Measurements from ENCODE around the gene CHML.

The CHML gene

GRCh38 chr1:241645199-241645598, 5.0 kb upstream of the CHML start:
- no peak for DNase-seq (ENCODE audit: low spot score)

DNA sequence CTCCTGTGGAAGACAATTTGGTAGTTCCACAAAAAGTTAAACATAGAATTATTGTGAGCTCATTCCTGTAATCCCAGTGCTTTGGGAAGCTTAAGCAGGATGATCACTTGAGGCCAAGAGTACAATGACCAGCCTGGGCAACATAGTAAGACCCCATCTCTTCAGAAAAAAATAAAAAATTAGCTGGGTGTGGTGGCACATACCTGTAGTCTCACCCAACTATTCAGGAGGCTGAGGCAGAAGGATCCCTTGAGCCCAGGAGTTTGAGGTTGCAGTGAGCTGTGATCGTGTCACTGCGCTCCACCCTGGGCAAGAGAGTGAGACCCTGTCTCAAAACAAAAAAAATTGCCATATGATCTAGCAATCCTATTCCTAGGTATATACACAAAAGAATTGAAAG, 4.1 kb upstream of the CHML start:
- DNase-seq (ENCODE audit: low spot score), result no peak

GRCh38 chr1:241642593-241642944, 2.4 kb upstream of the CHML start:
- DNase-seq (ENCODE audit: low spot score), result no peak

- no peak for DNase-seq (ENCODE audit: low spot score)
Measured at GRCh38 chr1:241641773-241642592, 1.8 kb upstream of the CHML start.

- no peak for DNase-seq (ENCODE audit: low spot score)
Measured at GRCh38 chr1:241640867-241641622, 876 bp upstream of the CHML start.

DNA sequence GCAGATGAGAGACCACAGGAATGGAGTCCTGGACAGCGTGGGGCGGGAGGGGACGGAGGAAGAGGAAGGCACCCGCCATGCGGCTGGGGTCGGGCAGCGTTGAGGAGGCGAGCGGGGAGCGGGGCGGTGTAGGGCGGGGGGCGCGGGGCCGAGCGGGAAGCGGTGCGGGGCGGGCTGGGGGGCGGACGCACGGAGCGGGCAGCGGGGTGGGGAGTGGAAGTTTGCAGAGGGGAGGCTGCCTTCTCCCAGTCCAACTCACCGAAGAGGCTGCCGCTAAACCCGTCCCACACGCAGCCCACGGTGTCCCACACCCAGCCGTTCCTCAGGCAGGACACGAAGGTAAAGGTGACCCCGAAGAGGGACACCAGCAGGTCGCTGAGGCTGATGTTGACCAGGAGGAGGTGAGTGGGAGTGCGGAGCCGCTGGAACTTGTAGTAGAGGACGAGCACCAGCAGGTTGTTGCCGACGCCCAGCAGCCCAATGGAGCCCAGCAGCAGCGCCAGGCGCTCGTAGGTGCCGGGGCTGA, 483 bp downstream of the CHML start:
- no peak for DNase-seq (ENCODE audit: low spot score)

DNA sequence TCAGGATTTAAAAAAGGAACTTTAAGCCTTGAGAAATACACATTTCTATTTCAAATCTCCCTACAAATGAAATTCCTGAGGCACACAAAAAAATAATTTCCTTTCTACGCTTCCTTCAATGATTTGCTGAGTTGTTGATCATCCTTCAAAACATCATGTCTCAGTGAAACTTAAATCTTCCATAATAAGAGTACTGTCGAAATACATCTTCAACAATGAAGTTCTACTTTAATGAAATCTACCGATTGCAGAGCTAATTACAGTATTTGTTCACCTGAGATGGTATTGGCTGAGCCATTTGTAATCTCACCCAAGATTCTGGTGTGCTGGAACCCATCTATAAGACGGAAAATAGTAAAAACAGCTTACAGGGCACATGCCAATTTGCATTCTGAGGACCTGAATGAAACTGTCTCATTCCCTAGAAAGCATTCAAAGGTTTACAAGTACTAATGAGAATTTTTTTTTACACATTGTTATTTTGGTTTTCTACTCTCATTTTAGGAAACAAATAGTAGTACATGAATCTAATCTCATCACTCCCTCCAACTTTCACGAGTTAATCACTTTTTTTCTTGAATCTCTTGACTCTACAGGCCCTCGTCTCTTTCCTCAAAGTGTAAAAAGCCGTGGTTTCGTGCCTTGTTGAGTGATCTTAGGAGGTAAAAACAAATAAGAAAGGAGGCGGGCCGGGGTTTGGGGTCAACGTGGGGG, 1.1 kb downstream of the CHML start:
- DNase-seq (ENCODE audit: low spot score), result peak; percentile 12

- no peak for DNase-seq (ENCODE audit: low spot score)
Measured at GRCh38 chr1:241638099-241638682, 2.0 kb downstream of the CHML start.

- no peak for DNase-seq (ENCODE audit: low spot score)
Measured at GRCh38 chr1:241637604-241638003, 2.6 kb downstream of the CHML start.

DNA sequence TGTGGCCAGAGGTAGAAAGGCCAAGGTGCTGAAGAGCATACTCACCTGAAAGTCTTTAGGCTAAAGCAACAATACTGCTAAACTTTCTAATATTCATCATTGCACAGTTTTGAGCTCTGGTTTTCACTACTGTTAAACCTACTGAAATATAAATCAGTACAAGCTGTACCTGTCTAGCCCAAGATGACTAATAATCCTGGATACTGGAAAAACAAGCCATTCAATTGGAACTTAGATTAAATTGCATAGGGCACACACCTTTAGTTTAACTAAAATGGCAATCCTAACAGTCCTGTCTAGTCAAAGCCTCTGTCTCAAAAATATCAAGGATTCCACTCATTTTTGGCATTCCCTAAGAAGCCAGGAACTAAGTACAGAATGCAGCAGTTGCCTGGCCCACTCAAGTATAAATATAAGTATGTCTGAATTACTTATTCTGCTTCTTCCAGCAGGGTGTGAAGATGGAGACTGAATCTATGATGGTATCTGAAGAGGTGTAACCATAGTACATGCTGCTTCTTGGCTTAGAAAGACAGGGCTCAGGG, 3.1 kb downstream of the CHML start:
- no peak for DNase-seq (ENCODE audit: low spot score)

DNA sequence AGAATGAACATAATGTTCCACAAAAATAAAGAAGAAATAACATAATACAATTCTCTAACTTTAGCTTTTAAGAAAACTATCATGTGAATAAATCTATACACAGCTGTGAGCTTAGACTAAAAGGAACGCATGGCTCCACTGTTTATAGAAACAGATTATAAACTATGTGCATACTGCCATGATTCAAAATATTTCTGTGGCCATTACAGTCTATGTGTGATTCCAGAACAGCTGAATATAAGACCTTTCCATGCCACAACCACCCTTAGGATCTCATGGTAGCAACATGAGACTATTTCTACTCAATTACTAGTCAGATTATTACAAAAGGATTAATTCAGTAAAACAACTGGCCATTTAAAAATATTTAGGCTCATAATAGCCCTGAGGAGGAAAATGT, 3.9 kb downstream of the CHML start:
- no peak for DNase-seq (ENCODE audit: low spot score)

DNA sequence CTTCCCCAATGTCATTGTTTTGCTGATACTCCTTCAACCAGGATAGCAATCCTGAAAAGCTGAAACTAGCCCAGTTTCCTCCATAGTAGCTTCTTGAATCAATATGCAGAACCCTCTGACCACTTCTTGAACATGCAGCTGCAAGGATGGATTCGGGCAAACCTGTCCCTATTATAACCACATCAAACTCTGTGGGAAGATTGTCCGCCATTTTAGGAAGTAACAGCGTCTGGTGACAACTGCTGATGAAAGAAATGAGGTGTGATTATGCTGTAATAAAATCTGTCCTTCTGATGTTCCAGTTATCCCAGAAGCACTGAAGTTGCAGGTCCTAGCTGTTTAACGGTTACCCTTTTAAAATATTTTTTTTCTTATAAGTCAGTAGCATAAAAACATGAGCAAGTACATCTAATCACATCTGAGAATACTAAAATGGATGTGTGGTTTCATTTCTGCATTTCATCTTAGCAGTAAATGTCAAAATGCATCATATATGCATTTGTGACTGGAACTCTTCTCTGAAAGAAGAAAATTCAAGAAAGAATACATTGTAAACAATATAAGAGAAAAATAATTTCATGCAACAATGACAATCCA, 4.5 kb downstream of the CHML start:
- DNase-seq (ENCODE audit: low spot score), result no peak

DNA sequence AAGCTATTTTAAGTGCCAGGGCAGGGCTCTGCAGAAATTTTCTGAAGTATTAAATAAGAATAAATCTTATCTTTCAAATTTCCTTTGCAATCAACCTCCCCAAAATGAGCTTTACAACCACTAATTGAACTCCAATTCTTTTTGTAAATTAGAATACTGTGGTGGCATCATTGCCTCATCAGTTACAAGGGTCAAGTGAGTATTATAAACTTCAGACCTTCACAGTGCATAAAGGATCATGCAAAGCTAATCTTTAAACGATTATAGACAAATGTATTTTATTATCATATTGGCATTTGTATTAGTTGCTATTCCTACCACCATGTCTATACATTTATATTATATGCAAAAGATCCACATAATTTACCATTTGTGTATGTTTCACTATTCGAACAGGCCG, 7.2 kb downstream of the CHML start:
- DNase-seq (ENCODE audit: low spot score), result no peak

- DNase-seq (ENCODE audit: low spot score), result no peak
Measured at GRCh38 chr1:241631674-241632073, 8.5 kb downstream of the CHML start.

GRCh38 chr1:241630899-241631298, 9.3 kb downstream of the CHML start:
- no peak for DNase-seq (ENCODE audit: low spot score)

- DNase-seq (ENCODE audit: low spot score), result no peak
Measured at GRCh38 chr1:241630476-241630875, 9.7 kb downstream of the CHML start.

DNA sequence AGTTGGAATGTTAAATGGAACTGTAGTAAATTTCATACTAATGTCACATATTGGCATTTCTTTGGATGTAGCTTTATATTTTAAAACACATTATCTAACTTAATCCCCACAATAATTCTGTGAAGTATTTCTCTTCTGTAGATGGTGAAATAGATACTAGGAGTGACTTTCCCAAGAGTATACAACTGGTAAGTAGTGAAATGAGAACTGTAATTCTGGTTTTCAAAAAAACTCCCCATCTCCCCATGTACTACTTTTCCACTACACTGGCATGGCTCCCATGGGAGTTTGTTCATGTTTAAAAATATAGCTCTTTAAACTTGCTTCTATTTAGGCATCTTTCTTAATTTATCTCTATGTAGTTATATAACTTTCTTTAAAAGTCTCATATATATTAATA, 10.2 kb downstream of the CHML start:
- no peak for DNase-seq (ENCODE audit: low spot score)

GRCh38 chr1:241627453-241628259, 12.5 kb downstream of the CHML start:
- DNase-seq (ENCODE audit: low spot score), result peak; percentile 66

GRCh38 chr1:241624935-241625334, 15.2 kb downstream of the CHML start:
- peak; percentile 17 for DNase-seq (ENCODE audit: low spot score)

- no peak for DNase-seq (ENCODE audit: low spot score)
Measured at GRCh38 chr1:241622669-241623068, 17.5 kb downstream of the CHML start.

- DNase-seq (ENCODE audit: low spot score), result no peak
Measured at GRCh38 chr1:241617426-241617825, 22.7 kb downstream of the CHML start.
